ENCODE results near the gene SLC27A1.

- TF ChIP-seq EZH2 (IDR thresholded peaks at IDR 0.05; ENCODE audit: insufficient read depth, poor library complexity, severe bottlenecking) (no peak), EZH2phosphoT487 (IDR thresholded peaks at IDR 0.05; ENCODE audit: insufficient read depth, low read depth) (no peak)
Measured at GRCh38 chr19:17490411-17490810, 20.1 kb downstream of the SLC27A1 start.

All from GM23248 (cell line).